GM12875 (cell line): ENCODE data around the gene CACNA1I.

Experiments used
- H3K4me3 ChIP-seq: one replicate; pipeline ENCODE4 v1.5.1; 2011; ENCODE audit warnings: low read depth, low read length, control low read depth
- TF ChIP-seq, protein P1 (sequence below): IDR thresholded peaks from 2 replicates; pipeline ENCODE4 v1.5.1; 2011; ENCODE audit warnings: low read depth, mild to moderate bottlenecking, control low read depth, inconsistent platforms, low read length, moderate library complexity, borderline replicate concordance; ENCODE audit not compliant: insufficient read depth

The CACNA1I gene

DNA sequence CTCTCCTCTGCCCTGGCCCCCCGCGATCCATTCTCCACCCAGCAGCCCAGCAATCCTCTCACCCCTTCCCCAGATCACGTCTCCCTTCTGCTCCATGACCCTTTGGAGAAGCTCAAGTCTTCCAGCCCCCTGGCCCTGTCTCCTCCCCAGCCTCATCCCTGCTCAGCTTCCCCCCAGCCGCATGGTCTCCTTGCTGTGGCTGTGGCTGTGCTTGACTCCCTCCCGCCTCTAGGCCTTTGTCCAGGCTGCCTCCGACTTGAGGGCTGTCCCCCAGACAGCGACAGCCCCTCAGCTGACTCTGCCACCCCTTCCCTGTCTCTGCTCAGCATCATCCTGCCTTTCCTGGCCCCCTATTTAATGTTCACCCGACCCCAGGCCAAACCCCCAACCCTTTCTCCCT, 59.3 kb downstream of the CACNA1I start:
- H3K4me3 ChIP-seq = no peak overlapping the region
- TF ChIP-seq, protein P1, sequence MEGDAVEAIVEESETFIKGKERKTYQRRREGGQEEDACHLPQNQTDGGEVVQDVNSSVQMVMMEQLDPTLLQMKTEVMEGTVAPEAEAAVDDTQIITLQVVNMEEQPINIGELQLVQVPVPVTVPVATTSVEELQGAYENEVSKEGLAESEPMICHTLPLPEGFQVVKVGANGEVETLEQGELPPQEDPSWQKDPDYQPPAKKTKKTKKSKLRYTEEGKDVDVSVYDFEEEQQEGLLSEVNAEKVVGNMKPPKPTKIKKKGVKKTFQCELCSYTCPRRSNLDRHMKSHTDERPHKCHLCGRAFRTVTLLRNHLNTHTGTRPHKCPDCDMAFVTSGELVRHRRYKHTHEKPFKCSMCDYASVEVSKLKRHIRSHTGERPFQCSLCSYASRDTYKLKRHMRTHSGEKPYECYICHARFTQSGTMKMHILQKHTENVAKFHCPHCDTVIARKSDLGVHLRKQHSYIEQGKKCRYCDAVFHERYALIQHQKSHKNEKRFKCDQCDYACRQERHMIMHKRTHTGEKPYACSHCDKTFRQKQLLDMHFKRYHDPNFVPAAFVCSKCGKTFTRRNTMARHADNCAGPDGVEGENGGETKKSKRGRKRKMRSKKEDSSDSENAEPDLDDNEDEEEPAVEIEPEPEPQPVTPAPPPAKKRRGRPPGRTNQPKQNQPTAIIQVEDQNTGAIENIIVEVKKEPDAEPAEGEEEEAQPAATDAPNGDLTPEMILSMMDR = no peak

DNA sequence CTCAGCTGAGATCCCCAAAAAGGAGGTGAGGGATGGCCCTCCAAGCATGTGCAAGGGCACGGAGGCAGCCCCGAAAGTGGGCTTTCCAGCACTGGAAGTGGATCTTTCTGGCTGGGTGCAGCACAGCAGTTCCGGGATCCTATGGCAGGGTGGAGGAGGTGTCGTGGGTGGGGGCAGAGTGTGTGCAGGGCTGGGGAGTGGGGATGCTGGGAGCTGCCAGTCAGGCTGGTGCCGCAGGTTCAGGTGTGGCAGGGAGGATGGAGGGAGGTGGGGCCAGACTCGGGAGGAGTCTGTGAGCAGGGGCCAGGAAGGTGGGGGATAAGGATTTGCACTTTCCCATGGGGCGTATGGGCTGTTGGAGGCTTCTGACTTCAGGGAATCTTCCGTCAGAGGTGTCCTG, 60.2 kb downstream of the CACNA1I start:
- no peak overlapping the region for H3K4me3 ChIP-seq
- TF ChIP-seq, protein P1 = no peak

DNA sequence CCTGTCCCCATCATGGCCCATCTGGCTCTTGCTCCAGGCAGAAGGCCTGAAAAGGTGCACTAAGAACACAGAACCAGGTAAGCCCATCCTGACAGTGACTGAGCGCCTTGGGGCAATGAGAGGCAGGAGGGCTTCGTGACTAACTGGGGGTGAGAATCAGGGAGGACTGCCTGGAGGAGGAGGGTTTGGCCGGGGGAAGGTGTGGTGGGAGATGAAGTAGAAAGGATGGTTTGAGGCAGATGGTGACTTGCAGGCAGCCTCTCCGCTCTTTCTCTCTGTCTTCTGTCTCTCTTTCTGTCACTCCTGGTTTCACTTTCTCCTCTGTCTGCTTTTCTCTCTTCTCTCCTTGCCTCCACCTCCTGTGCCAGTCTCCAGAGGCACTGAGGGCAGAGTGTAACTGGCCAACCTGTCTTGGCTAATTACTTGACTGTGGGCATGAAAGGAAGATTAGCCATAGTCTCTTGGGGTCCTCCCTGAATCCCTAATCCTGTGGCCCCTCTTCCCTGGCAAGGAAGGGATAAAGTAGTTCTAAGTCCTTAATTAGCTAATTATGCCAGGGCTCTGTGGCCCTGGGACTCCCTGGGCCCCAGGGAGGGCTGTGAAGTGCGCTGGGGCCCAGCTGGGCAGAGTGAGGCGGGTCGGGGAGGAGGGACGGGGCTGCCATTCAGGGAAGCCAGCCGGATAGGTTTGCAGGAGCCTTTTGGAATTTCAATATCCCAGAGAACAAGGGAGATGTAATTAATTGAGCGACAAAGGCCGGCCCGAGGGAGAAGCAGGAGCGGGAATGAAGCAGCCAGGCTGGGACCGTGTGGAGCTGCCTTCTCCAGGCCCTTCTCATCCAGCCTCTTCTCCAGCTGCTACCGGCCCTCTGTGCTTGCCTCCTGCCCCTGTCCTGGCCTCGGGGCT, 61.1 kb downstream of the CACNA1I start:
- TF ChIP-seq, protein P1 = no peak
- H3K4me3 ChIP-seq = no peak overlapping the region

DNA sequence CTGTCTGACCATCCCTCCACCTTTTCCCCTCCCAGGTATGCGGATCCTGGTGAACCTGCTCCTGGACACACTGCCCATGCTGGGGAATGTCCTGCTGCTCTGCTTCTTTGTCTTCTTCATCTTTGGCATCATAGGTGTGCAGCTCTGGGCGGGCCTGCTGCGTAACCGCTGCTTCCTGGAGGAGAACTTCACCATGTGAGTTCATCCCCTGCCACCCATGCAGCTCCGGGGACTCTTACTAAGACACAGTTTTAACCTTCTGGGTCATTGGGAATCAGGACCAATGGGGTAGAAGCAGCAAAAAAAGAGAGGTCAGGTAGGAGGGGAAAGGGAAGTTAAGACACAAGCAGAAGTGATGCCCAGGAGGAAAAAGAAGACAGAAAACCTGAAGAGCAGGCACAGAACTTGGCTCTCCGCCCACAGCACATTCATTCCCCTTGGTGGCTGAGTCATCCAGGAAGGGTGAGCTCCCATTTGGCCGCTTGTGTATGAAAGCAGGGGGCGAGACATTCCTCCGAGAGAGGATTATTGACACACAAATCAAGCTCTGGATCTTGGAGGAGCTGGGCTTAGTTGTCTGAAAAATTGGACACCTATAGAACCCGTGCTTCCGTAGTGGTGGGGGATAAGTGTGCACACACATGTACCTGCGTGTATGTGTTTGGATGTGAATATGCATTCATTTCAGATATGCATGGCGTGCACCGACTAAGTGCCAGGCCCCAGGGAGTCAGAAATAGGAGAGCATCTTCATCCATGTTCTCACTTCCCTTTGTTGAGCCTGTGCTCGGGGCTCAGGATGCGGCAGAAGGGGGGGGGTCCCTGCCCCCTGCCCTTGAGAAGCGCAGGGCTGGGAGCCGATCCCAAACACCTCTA, 64.2 kb downstream of the CACNA1I start:
- H3K4me3 ChIP-seq = no peak overlapping the region
- TF ChIP-seq, protein P1 = no peak

DNA sequence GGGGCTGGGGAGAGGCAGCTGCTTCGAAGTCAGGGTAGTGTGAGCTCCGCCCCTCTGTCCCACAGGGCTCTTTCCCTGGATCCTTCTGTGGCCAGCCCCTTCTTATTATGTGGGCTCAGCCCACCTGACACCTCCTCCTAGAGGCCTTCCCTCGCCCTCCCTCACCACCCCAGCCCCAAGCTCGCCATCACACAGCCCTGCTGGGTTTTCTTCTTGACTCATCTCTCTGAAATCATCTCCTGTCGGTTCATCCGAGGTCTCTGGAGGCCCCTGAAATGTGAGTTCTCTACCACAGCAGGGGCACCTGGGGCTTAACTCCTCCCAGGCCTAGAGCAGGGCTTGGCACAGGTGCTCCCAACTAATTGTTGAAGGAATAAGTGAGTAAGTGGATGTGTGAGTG, 65.2 kb downstream of the CACNA1I start:
- no peak overlapping the region for H3K4me3 ChIP-seq
- TF ChIP-seq, protein P1 = no peak

DNA sequence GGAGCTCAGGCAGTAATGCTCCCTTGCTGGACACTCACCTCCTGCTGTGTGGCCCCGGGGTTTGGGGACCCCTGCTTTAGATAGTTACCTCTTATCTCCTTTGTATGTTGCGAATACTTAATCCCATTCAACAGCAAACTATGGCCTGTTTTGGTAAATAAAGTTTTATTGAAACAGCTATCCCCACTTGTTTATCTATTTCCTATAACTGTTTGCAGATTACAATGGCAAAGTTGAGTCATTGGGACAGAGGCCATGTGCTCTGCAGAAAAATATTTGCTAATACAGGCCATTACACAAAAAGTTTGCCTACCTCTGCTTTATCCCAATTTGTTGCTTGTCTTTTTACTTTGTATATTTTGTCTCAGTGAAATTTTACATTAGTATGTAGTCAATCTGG, 68.4 kb downstream of the CACNA1I start:
- TF ChIP-seq, protein P1 = no peak
- no peak overlapping the region for H3K4me3 ChIP-seq
